GM19238 (cell line): ENCODE measurements around the gene GRID2.

Experiments used
- DNase-seq: peaks from one replicate; pipeline ENCODE4 v3.0.0; 2011; ENCODE audit warnings: low spot score; ENCODE audit not compliant: insufficient read length

Gene GRID2

GRCh38 chr4:92678292-92678691 lies 374.5 kb downstream of the GRID2 start:
- no peak for DNase-seq

- no peak for DNase-seq
These were observed 375.4 kb downstream of the GRID2 start for GRCh38 chr4:92679149-92679548.

GRCh38 chr4:92714640-92715039 lies 410.9 kb downstream of the GRID2 start:
- DNase-seq = no peak

GRCh38 chr4:92733231-92733630 lies 429.5 kb downstream of the GRID2 start:
- no peak for DNase-seq

GRCh38 chr4:92735025-92735665 lies 431.4 kb downstream of the GRID2 start:
- DNase-seq = no peak

- DNase-seq = no peak
These were observed 456.7 kb downstream of the GRID2 start for GRCh38 chr4:92760433-92760832.

GRCh38 chr4:92776080-92776479 lies 472.3 kb downstream of the GRID2 start:
- no peak for DNase-seq

- DNase-seq = no peak
These were observed 486.0 kb downstream of the GRID2 start for GRCh38 chr4:92789741-92790140.

- no peak for DNase-seq
These were observed 488.2 kb downstream of the GRID2 start for GRCh38 chr4:92791871-92792440.

GRCh38 chr4:92809381-92809780 lies 505.6 kb downstream of the GRID2 start:
- no peak for DNase-seq

GRCh38 chr4:92812652-92813051 lies 508.9 kb downstream of the GRID2 start:
- no peak for DNase-seq

GRCh38 chr4:92814677-92815076 lies 510.9 kb downstream of the GRID2 start:
- no peak for DNase-seq

GRCh38 chr4:92825256-92825655 lies 521.5 kb downstream of the GRID2 start:
- no peak for DNase-seq

GRCh38 chr4:92825791-92826190 lies 522.0 kb downstream of the GRID2 start:
- DNase-seq = no peak

GRCh38 chr4:92830771-92831170 lies 527.0 kb downstream of the GRID2 start:
- DNase-seq = no peak

GRCh38 chr4:92840880-92841279 lies 537.1 kb downstream of the GRID2 start:
- DNase-seq = no peak

- DNase-seq = no peak
These were observed 540.0 kb downstream of the GRID2 start for GRCh38 chr4:92843784-92844183.

GRCh38 chr4:92847026-92847425 lies 543.3 kb downstream of the GRID2 start:
- DNase-seq = no peak

GRCh38 chr4:92862509-92862908 lies 558.7 kb downstream of the GRID2 start:
- DNase-seq = no peak

- DNase-seq = no peak
These were observed 560.3 kb downstream of the GRID2 start for GRCh38 chr4:92864096-92864495.

- no peak for DNase-seq
These were observed 568.8 kb downstream of the GRID2 start for GRCh38 chr4:92872604-92873003.

- no peak for DNase-seq
These were observed 581.9 kb downstream of the GRID2 start for GRCh38 chr4:92885632-92886031.

- DNase-seq = no peak
These were observed 648.7 kb downstream of the GRID2 start for GRCh38 chr4:92952426-92952825.
